Endothelial cell of umbilical vein (primary cell): ENCODE results near the gene SYCP2. TPM values are rescaled to one million over a fixed set of nuclear protein-coding genes. Genes with fewer than 3 reads are reported as not detected.

ENCODE experiments used
- BruUV-seq: library from RNA; stranded (reverse); fragments of 400-500 nt; replicated peaks from 2 replicates; lab custom pipeline; 2021; lab: Mats Ljungman, UMichigan
- CTCF ChIA-PET: fragments of 300-600, 350-600 bp; sonication (Branson Sonifier 250); formaldehyde crosslinking; loops from one replicate; lab custom pipeline; 2021; ENCODE audit warnings: antibody characterized with exemption, inconsistent platforms; lab: Charles Lee
- POLR2A ChIA-PET: fragments of 300-600, 350-600 bp; sonication (Branson Sonifier 250); formaldehyde crosslinking; loops from one replicate; lab custom pipeline; 2021; ENCODE audit warnings: antibody characterized with exemption, inconsistent platforms; lab: Charles Lee
- DNase-seq: peaks from one replicate; pipeline ENCODE4 v3.0.0-alpha.2; 2011; ENCODE audit warnings: low read depth, low spot score
- FAIRE-seq: peaks from 2 replicates; lab custom pipeline; 2011; peaks lifted over from hg19 to GRCh38; lab: Jason Lieb, UNC
- H2AFZ ChIP-seq: 2 replicates; pipeline ENCODE4 v1.6.0; 2012; ENCODE audit warnings: low read depth, low read length, control low read depth, inconsistent platforms
- H3K27ac ChIP-seq: 2 replicates; pipeline ENCODE4 v1.5.1; 2011; ENCODE audit warnings: low read depth, mild to moderate bottlenecking, control low read depth, low read length, moderate library complexity; ENCODE audit not compliant: insufficient read depth
- H3K27me3 ChIP-seq, 2 experiments: 2 replicates each; pipeline versions ENCODE4 v1.6.0 to v1.6.1; 2011; ENCODE audit warnings: low read length in 2 of 2, mixed read lengths in 1 of 2; ENCODE audit not compliant: control insufficient read depth in 2 of 2, insufficient read depth in 2 of 2
- H3K36me3 ChIP-seq, 2 experiments: 2 replicates in 1 of 2; 3 replicates in 1 of 2; pipeline ENCODE4 v1.5.1; 2011; ENCODE audit warnings: low read length in 2 of 2, mild to moderate bottlenecking in 1 of 2, moderate library complexity in 1 of 2; ENCODE audit not compliant: control insufficient read depth in 2 of 2, insufficient read depth in 2 of 2; ENCODE audit errors: extremely low read depth in 1 of 2
- H3K4me1 ChIP-seq: 3 replicates; pipeline ENCODE4 v1.5.1; 2011; ENCODE audit warnings: mild to moderate bottlenecking, low read length; ENCODE audit not compliant: control insufficient read depth, insufficient read depth; ENCODE audit errors: extremely low read depth
- H3K4me2 ChIP-seq: 2 replicates; pipeline ENCODE4 v1.6.1; 2011; ENCODE audit warnings: low read length, control low read depth, mixed read lengths; ENCODE audit not compliant: insufficient read depth
- H3K4me3 ChIP-seq, 3 experiments: fragments of 200-600 bp in 1 of 3; sonication (generic), shearing (Covaris generic) in 1 of 3; replicated peaks in 1 of 3; 2 replicates each; pipeline ENCODE4 v1.5.1; 2011 to 2016; ENCODE audit warnings: control low read depth in 3 of 3, low read length in 3 of 3, mild to moderate bottlenecking in 2 of 3, inconsistent platforms in 1 of 3, low read depth in 1 of 3, moderate library complexity in 1 of 3; ENCODE audit not compliant: insufficient read depth in 1 of 3
- H3K79me2 ChIP-seq: 2 replicates; pipeline ENCODE4 v1.6.0; 2012; ENCODE audit warnings: low read length, inconsistent platforms; ENCODE audit not compliant: control insufficient read depth, insufficient read depth
- H3K9ac ChIP-seq: replicated peaks from 2 replicates; pipeline ENCODE3; 2011; ENCODE audit warnings: low read length, control low read depth; ENCODE audit not compliant: insufficient read depth; ENCODE audit errors: extremely low read depth
- H3K9me1 ChIP-seq: replicated peaks from 3 replicates; pipeline ENCODE4 v1.6.0; 2011; ENCODE audit warnings: mild to moderate bottlenecking, low read length; ENCODE audit not compliant: control insufficient read depth, insufficient read depth; ENCODE audit errors: extremely low read depth
- H3K9me3 ChIP-seq: replicated peaks from 2 replicates; pipeline ENCODE4 v1.5.1; 2012; ENCODE audit warnings: low read length, inconsistent platforms; ENCODE audit not compliant: control insufficient read depth, insufficient read depth
- H4K20me1 ChIP-seq: replicated peaks from 2 replicates; pipeline ENCODE3; 2011; ENCODE audit warnings: mild to moderate bottlenecking, low read length; ENCODE audit not compliant: control insufficient read depth, insufficient read depth; ENCODE audit errors: extremely low read depth
- EZH2 ChIP-seq: IDR thresholded peaks from 2 replicates; pipeline ENCODE4 v1.6.1; 2012; ENCODE audit warnings: borderline replicate concordance, low read depth, mild to moderate bottlenecking, moderate library complexity, low read length, inconsistent platforms; ENCODE audit not compliant: severe bottlenecking
- FOS ChIP-seq: IDR thresholded peaks from 2 replicates; pipeline ENCODE4 v1.6.1; 2011; ENCODE audit warnings: mild to moderate bottlenecking, low read length, moderate library complexity, borderline replicate concordance; ENCODE audit not compliant: insufficient read depth
- GATA2 ChIP-seq: IDR thresholded peaks from 2 replicates; pipeline ENCODE4 v1.7.0; 2011; ENCODE audit warnings: low read depth, mild to moderate bottlenecking, moderate library complexity, mixed read lengths, low read length; ENCODE audit not compliant: insufficient read length, insufficient read depth
- JUN ChIP-seq: IDR thresholded peaks from 2 replicates; pipeline ENCODE4 v1.6.1; 2011; ENCODE audit warnings: borderline replicate concordance, low read depth; ENCODE audit not compliant: insufficient read length, insufficient read depth
- MYC ChIP-seq: IDR thresholded peaks from one replicate; pipeline ENCODE4 v1.6.1; 2011; ENCODE audit warnings: mild to moderate bottlenecking, low read depth, low read length
- POLR2A ChIP-seq: IDR thresholded peaks from 2 replicates; pipeline ENCODE4 v1.6.1; 2012; ENCODE audit warnings: low read depth, mild to moderate bottlenecking, control low read depth, low read length
- POLR2AphosphoS5 ChIP-seq: IDR thresholded peaks from 2 replicates; pipeline ENCODE4 v1.6.1; 2012; ENCODE audit warnings: low read depth, mild to moderate bottlenecking, control low read depth, low read length, moderate library complexity; ENCODE audit not compliant: insufficient read depth
- dilution Hi-C: fragments of 300-500 bp; cut with MboI; formaldehyde crosslinking; loops from one replicate; pipeline ENCODE4 v1.15.0; 2019; ENCODE audit warnings: low sequenced_read_pairs; ENCODE audit not compliant: extremely low pct_ligation_motif_present
- intact Hi-C: fragments of 100-400 bp; cut with micrococcal nuclease; formaldehyde crosslinking; loops from one replicate; pipeline ENCODE4 v1.10.0; 2022
- polyA plus RNA-seq, 4 experiments: library from polyadenylated mRNA; depleted of rRNA in 3 of 4; stranded (reverse) in 3 of 4; unstranded in 1 of 4; fragments of >200 nt; gene quantifications; 2 replicates each; pipeline versions ENCODE4 v1.2.1 to v1.2.3, GENCODE V29; 2011 to 2012; ENCODE audit warnings: missing spikeins in 1 of 4
- total RNA-seq: library from RNA; stranded (reverse); gene quantifications from 2 replicates; pipeline ENCODE4 v1.2.3, GENCODE V29; 2021
- TF ChIP-seq, protein P1 (sequence below), 2 donors: IDR thresholded peaks; 1 replicate in 1 of 2; 2 replicates in 1 of 2; pipeline ENCODE4 v1.5.1; 2011; ENCODE audit warnings: low read length in 2 of 2, mild to moderate bottlenecking in 2 of 2, moderate library complexity in 2 of 2, control low read depth in 1 of 2, inconsistent platforms in 1 of 2, low read depth in 1 of 2; ENCODE audit not compliant: insufficient read depth in 1 of 2; ENCODE audit errors: extremely low read depth in 1 of 2
- TF ChIP-seq, protein P2 (sequence below): IDR thresholded peaks from 2 replicates; pipeline ENCODE4 v1.6.1; 2011; ENCODE audit not compliant: insufficient read depth, insufficient read length

The SYCP2 gene
- total and polyA plus RNA-seq, 2 donors (not counting 3 experiments of a cell fraction or from before 2014, with no cell fraction given) = 0.07 to 0.35 TPM

DNA sequence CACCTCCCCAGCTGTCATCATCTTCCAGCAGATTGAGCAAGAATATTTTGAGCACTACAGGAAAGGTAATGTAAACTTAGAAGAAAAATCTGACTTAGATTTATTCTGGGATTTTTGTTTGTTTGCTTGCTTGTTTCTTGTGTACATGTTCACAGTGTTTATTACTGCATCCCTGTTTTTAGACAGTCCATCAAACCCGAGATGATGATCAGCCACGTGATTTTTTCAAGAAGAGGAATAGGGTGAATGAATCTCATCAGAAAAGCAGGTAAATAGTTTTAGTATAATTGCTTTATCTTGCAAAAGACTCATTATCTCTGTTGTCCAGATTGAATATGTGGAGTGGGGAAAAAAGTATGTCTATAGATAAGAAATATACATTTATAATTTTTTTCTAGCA lies 8.8 kb upstream of the SYCP2 start:
- CTCF ChIA-PET = no interaction called here
- POLR2A ChIA-PET = no interaction called here
- Histone ChIP-seq H3K9me3 (no peaks in the 10 kb centered on the region), H2AFZ (no peak overlapping the region), H3K27me3 (no peaks in the 10 kb centered on the region), H4K20me1 (no peaks in the 10 kb centered on the region), H3K9ac (no peak overlapping the region), H3K4me1 (peaks cover 13% of the 10 kb centered on the region), H3K36me3 (peaks cover 5 to 8% of the 10 kb centered on the region in 2 experiments), H3K79me2 (peaks cover 6% of the 10 kb centered on the region), H3K4me2 (no peak overlapping the region), H3K9me1 (no peaks in the 10 kb centered on the region), H3K4me3 (no peak overlapping the region), H3K27ac (no peak overlapping the region)
- FAIRE-seq (no peak), DNase-seq (no peak)
- TF ChIP-seq, protein P1, sequence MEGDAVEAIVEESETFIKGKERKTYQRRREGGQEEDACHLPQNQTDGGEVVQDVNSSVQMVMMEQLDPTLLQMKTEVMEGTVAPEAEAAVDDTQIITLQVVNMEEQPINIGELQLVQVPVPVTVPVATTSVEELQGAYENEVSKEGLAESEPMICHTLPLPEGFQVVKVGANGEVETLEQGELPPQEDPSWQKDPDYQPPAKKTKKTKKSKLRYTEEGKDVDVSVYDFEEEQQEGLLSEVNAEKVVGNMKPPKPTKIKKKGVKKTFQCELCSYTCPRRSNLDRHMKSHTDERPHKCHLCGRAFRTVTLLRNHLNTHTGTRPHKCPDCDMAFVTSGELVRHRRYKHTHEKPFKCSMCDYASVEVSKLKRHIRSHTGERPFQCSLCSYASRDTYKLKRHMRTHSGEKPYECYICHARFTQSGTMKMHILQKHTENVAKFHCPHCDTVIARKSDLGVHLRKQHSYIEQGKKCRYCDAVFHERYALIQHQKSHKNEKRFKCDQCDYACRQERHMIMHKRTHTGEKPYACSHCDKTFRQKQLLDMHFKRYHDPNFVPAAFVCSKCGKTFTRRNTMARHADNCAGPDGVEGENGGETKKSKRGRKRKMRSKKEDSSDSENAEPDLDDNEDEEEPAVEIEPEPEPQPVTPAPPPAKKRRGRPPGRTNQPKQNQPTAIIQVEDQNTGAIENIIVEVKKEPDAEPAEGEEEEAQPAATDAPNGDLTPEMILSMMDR (IDR thresholded peaks at IDR 0.05; ENCODE audit: extremely low read depth in 1 of 2, insufficient read depth in 1 of 2, low read depth in 1 of 2, low read length in 2 of 2) = no peak
- intact Hi-C loops = loop anchor here (10.0 kb wide), 1 partner anchor 927 kb away; the partner anchor contains the start of gene TUBB1
- dilution Hi-C loops = no loop called here
- BruUV-seq = no TSS peak

DNA sequence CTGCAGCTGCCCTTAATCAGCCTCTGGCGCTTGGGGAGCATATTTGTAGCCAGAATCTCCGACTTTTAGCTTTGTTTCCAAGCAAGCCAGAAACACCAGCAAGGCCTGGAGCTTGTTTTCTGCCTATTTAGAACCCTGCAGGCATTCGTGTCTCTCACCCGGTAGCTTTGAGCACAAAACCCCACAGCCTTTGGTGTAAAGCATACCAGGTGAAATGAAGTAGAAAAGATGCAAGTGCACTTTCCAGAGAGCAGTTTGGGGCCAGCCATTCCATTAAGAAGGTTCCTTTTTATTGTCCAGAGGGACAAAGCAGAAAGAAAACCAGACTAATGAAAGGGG lies 7.5 kb upstream of the SYCP2 start:
- BruUV-seq = TSS peak; percentile 39
- peaks cover 5 to 8% of the 10 kb centered on the region in 2 experiments for H3K36me3 ChIP-seq

More for the DNA sequence above, 7.5 kb upstream of the SYCP2 start:
- peaks cover 13% of the 10 kb centered on the region for H3K4me1 ChIP-seq
- H3K79me2 ChIP-seq = peaks cover 6% of the 10 kb centered on the region
- TF ChIP-seq JUN (no peak), EZH2 (no peak), GATA2 (no peak), FOS (no peak), POLR2A (no peak), POLR2AphosphoS5 (no peak), MYC (no peak)
- TF ChIP-seq, protein P2, sequence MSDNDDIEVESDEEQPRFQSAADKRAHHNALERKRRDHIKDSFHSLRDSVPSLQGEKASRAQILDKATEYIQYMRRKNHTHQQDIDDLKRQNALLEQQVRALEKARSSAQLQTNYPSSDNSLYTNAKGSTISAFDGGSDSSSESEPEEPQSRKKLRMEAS = no peak
- TF ChIP-seq, protein P1 (IDR thresholded peaks at IDR 0.05; ENCODE audit: extremely low read depth in 1 of 2, insufficient read depth in 1 of 2, low read depth in 1 of 2, low read length in 2 of 2) = no peak
- ChIA-PET POLR2A (no interaction called here), CTCF (interaction anchor here (1.0 to 2.0 kb wide), 3 partner anchors 11 to 15 kb away, joined by 3 to 7 read pairs (median 4); no protein-coding TSS in a partner anchor)
- peak overlapping the region; percentile 90 for H3K27ac ChIP-seq
- H4K20me1 ChIP-seq = no peaks in the 10 kb centered on the region
- intact Hi-C loops = loop anchor here (10.0 kb wide), 1 partner anchor 926 kb away; the partner anchor contains the start of gene TUBB1
- no peaks in the 10 kb centered on the region for H3K27me3 ChIP-seq
- H3K9ac ChIP-seq = peak overlapping the region; percentile 91
- no peaks in the 10 kb centered on the region for H3K9me3 ChIP-seq
- no peaks in the 10 kb centered on the region for H3K9me1 ChIP-seq
- peak overlapping the region; percentile 84 for H3K4me2 ChIP-seq
- FAIRE-seq (no peak), DNase-seq (no peak)
- dilution Hi-C loops = no loop called here
- H2AFZ ChIP-seq = peak overlapping the region; percentile 98
- peak overlapping the region; percentile 60 to 87 (median 85) for H3K4me3 ChIP-seq
